Activated CD4-positive, alpha-beta T cell treated with anti-CD3 and anti-CD28 coated beads, Interleukin-2, amount 50 U/mL, for 1 hour (primary cell): ENCODE data around the gene ABCC5.

Source experiments
- DNase-seq: peaks from one replicate; pipeline ENCODE4 v3.0.0-alpha.2; 2020

ABCC5 gene

DNA sequence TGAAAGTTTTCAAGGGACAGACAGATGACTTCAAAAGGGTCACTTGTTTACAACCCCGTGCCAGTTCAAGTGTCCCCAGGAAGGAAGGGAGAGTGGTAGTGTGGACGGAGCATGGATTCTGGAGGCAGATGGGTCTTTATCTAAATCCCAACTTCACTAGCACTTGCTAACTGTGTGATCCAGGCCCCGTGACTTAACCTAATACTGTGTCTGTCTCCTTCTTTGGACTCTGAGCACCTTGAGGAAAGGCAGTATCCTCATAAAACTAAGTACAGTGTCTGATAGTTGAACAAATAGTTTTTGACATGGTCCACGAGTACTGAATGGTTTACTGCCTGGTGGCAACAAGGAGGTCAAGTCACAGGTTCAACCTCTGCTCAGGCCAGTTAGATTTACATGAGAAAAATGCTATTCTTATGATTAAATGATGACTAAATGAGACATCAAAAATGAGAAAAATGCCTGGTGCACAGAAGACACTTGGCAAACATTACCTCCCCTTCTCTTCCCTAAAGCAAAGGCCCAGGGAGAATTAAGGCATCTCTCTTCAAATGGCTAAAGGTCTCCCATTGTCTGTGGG lies 48.9 kb downstream of the ABCC5 start:
- no peak for DNase-seq

- DNase-seq, result no peak
Measured at GRCh38 chr3:183967693-183968092, 50.0 kb downstream of the ABCC5 start.

GRCh38 chr3:183966361-183966791 lies 51.3 kb downstream of the ABCC5 start:
- DNase-seq, result no peak

DNA sequence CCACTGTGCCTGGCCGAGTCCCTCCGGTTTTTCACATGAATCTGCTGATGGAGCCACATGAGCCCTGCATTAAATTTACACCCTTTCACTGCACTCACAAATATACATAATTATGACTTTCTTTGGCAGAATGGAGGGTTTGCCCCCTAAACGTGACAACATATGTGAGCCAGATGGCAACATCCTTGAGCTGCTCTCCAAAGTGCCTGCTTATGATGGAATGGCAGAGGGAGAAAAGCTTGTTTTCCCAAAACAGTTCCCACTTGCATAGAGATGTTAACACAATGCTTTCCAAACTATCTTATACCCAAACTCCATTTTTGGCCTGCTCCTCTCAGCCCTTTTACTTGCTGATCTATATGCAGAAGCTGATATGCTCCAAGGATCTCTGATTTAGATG lies 54.9 kb downstream of the ABCC5 start:
- no peak for DNase-seq

GRCh38 chr3:183959214-183959613 lies 58.5 kb downstream of the ABCC5 start:
- no peak for DNase-seq

- DNase-seq, result no peak
Measured at GRCh38 chr3:183958775-183959174, 58.9 kb downstream of the ABCC5 start.

- no peak for DNase-seq
Measured at GRCh38 chr3:183958226-183958625, 59.5 kb downstream of the ABCC5 start.

GRCh38 chr3:183954875-183955274 lies 62.8 kb downstream of the ABCC5 start:
- no peak for DNase-seq

DNA sequence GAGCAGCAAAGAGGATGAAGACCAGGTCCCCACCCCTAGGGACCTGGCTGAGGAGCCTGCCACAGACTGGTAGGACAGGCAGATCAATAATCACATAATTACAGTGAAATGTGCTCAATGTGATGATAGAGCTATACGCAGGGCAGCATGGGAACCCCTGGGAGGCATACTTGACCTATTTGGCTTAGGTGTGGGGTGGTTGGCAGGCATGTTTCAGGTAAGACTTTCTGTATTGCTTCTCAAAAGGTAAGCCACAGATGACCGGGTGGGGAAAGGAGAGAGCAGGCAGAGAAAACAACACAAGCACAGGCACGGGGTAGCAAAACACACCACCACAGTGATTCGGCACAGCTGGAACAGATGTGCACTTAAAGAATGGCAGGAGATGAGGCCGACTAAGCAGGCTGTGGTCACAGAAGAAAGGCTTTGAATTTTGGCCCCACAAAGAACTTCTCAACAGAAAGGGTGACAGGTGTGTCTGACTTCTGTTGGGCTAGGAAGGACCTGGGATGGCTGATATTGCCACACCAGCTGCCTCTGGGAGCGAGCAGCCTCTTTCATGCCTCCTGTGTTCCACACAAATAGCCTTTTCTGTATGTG lies 64.1 kb downstream of the ABCC5 start:
- DNase-seq, result no peak

DNA sequence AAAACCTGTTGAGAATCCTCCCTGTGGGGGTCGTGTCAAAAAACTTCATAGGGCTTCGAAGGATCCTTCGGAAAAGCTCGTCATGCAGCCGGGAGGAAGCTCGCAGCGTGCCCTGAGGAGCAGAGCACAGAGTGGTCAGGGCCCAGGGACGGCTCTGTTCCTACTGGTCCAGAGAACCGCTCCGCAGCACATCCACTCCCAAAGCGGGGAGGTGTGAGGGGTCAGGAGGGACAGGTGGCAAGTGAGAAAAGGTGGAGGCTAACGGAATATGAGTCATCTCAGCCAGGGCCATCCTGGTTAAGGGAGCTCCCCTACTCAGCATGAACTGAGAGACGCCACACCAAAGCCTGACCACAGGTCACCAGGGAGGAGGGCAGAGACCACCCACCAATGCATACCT lies 66.2 kb downstream of the ABCC5 start:
- no peak for DNase-seq

- DNase-seq, result no peak
Measured at GRCh38 chr3:183949690-183950089, 68.0 kb downstream of the ABCC5 start.

DNA sequence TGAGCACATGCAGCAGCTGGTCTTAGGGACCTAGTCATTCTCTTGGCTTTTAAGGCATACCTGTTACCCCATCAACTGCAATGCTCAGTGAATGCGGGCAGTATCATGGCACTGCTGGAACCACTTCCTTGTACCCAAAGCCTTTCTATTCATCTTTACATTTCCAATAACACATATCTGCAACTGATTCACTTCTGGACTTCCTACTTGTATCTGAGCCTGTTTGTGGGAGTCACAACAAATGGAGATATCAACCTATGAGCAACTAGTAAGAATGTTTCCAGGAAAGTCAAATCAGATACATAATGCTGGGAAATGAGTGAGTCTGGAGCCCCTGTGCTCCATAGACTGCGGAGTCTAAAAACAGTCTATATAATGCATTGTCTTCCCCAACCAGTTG lies 71.6 kb downstream of the ABCC5 start:
- DNase-seq, result no peak

GRCh38 chr3:183944775-183945174 lies 72.9 kb downstream of the ABCC5 start:
- no peak for DNase-seq

DNA sequence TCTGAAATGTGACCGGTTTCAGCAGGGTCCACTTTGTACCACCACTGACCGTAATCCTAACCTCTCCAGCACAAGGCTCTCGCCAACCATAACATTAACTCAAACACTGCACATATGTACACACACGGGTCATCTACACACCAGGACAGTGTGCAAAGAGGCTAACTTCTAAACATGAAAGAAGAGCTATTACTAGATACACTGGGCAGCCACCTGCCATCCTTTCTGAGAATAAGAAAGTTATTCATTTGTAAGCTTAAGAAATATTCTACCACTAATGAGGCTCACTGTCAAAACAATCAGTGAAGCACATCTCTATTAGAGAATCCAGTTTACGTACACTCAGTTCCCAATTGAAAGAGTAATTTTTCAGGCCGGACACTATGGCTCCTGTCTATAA lies 73.9 kb downstream of the ABCC5 start:
- no peak for DNase-seq

DNA sequence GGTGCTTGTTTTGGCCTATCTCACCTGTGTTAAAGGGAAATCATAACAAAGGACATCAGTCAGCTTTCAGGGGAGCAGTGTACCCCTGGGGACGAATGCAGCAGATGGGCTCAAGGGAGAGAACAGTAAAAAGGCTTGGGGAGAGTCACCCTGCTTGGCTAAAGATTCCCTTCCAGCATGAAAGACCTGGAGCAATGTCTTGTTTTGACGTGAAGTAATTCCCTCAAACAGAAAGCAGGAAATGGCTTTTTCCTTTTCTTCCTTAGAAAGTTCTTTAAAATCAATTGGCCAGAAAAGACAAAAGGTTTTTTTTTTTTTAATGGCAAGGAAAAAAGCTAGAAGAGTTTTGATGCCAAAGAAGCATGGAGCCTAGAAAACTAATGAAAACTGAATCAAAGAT lies 76.5 kb downstream of the ABCC5 start:
- DNase-seq, result no peak

DNA sequence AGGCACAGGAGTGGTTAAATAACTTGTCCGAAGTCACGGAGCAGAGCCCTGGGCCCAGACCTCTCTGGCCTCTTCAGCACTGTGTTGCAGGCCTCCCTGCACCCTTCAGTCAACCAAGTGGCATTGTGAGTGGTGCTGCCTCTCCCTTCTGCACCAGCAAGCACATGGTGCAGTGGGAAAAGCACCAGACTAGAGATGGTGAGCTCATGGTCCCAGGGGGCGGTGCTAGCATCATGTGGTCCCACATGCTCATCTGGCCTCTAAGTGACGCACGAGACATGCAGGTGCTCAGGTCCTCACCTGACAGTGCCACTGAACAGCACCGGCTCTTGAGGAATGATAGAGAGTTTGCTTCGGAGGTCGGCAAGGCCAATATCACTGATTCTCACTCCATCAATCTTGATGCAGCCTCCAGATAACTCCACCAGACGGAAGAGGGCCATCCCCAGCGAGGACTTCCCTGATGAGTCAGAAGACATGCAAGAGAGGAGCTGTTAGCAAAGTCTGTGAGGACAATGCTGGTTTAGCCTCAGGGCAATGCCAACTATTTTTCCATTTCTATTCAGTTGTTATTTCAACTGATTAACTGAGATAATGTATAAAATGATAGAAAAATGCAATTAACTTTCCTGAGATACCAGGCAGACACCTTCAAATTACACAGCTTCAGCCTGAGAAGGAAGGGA lies 79.9 kb downstream of the ABCC5 start:
- DNase-seq, result no peak

- DNase-seq, result no peak
Measured at GRCh38 chr3:183933160-183933559, 84.5 kb downstream of the ABCC5 start.

GRCh38 chr3:183931881-183932280 lies 85.8 kb downstream of the ABCC5 start:
- DNase-seq, result no peak

DNA sequence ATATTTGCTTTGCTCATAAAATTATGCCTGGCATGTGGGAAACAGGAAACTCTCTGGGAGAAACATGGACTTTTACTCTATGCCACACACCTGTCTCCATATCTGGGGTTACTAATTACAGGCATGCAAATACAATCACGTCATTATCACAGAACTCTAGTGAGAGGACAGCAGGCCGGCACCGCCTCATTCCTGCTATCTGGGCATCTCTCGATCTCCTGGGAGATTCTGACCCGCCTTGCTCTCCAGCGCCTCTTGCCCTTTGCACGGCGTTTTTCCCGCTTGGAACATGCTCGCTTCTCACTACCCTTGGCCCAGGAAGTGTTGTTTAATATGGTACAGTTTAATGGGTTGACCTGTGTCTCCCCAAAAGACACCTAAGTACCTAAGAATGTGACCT lies 87.6 kb downstream of the ABCC5 start:
- DNase-seq, result no peak

DNA sequence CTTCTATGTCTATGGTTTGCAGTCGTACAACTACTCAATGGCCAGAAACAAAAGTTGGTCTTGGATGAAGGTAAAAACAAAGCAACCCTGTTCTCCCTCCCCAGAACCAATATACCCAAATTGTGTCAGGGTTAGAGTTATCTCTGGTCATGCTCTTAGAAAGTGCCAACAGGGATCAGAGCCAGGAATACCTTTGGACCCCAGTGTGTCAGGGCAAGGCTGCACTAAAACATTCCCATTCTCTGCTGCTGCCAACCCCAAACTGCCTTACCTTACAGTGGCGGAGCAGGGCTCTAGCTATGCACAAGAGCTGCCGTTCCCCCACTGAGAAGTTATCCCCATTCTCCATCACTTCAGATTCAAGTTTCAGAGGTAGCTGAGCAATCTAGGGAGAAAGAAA lies 90.6 kb downstream of the ABCC5 start:
- no peak for DNase-seq

- no peak for DNase-seq
Measured at GRCh38 chr3:183924956-183925355, 92.7 kb downstream of the ABCC5 start.

DNA sequence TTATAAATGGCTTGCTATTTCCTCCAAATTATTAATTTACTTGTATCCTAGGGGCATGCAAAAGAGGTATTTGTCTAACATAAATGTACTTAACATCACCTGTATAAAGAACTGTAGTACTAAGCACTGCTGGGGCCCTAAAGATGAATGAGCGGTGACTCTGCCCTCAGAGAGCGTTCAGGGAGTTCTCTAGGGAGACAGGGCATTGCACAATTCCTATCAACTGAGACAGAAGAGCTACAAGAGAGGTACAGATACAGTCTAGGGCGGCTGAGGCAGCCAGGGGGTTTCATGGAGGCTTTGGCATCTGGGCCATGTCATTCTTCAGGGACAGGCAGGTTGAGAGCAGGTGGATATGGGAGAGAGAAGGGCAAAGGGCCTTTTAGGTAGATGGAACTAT lies 93.1 kb downstream of the ABCC5 start:
- DNase-seq, result no peak

- no peak for DNase-seq
Measured at GRCh38 chr3:183922421-183922820, 95.3 kb downstream of the ABCC5 start.

DNA sequence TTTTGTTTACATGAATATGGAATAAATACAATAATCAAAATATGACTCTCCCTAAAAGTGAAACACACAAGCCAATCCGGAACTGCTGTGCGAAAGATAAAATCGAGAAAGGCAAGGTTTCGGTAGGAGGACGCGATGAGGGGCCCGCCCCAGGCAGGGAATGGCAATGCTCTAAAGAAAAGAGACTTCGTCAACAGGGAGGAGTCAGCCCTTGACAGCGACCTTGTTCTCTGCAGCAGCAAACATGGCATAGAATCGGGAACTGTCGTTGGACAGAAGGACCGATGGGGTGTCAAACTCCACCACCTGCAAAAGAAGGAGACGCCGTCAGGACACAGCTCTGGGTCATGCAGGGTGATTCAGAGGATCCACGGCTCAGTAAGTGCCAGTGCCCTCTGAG lies 96.6 kb downstream of the ABCC5 start:
- no peak for DNase-seq

GRCh38 chr3:183920416-183920815 lies 97.3 kb downstream of the ABCC5 start:
- no peak for DNase-seq
